Activated B cell treated with CpG ODN at 0.5 μM for 24 hours (primary cell): ENCODE measurements around the gene PCGF5. TPM values are rescaled to one million over a fixed set of nuclear protein-coding genes. Genes with fewer than 3 reads are reported as not detected.

Source experiments
- ATAC-seq: fragments of 200-7000 bp; cut with Tn5 transposase; one replicate; pipeline ENCODE4 v1.10.0; 2021; ENCODE audit warnings: low read depth, mild to moderate bottlenecking, moderate library complexity
- CTCF ChIA-PET: fragments of 350-600 bp; sonication (Branson Sonifier 250); formaldehyde crosslinking; loops from one replicate; lab custom pipeline; 2021; ENCODE audit warnings: antibody characterized with exemption; lab: Charles Lee
- POLR2A ChIA-PET: fragments of 350-600 bp; sonication (Branson Sonifier 250); formaldehyde crosslinking; loops from one replicate; lab custom pipeline; 2021; ENCODE audit warnings: antibody characterized with exemption; lab: Charles Lee
- DNase-seq: peaks from one replicate; pipeline ENCODE4 v3.0.0; 2022
- H3K27ac Mint-ChIP-seq: one replicate; pipeline ENCODE4 v1.8.0; 2020; ENCODE audit warnings: mixed read lengths
- H3K27me3 Mint-ChIP-seq: one replicate; pipeline ENCODE4 v1.8.0; 2021; ENCODE audit warnings: mixed read lengths
- H3K36me3 Mint-ChIP-seq: one replicate; pipeline ENCODE4 v1.8.0; 2021; ENCODE audit warnings: low read depth, mixed read lengths
- H3K4me1 Mint-ChIP-seq: one replicate; pipeline ENCODE4 v1.8.0; 2021; ENCODE audit warnings: mixed read lengths
- H3K4me3 Mint-ChIP-seq: one replicate; pipeline ENCODE4 v1.8.0; 2020; ENCODE audit warnings: mild to moderate bottlenecking, mixed read lengths
- H3K9me3 Mint-ChIP-seq: one replicate; pipeline ENCODE4 v1.8.0; 2020; ENCODE audit warnings: mixed read lengths
- CTCF ChIP-seq: fragments of 200-600 bp; IDR thresholded peaks from one replicate; pipeline ENCODE4 v1.8.0; 2022; ENCODE audit warnings: antibody characterized with exemption, mild to moderate bottlenecking
- intact Hi-C: fragments of 100-400 bp; cut with micrococcal nuclease; formaldehyde crosslinking; loops from one replicate; pipeline ENCODE4 v1.15.1; 2024
- total RNA-seq: library from RNA; stranded (reverse); gene quantifications from 2 replicates; pipeline ENCODE4 v1.2.3, GENCODE V29; 2022

The PCGF5 gene
- total RNA-seq, 1 donor from 2014 or later, result 72.9 TPM

- H3K27me3 Mint-ChIP-seq, result no peaks in the 10 kb centered on the region
- H3K9me3 Mint-ChIP-seq, result no peaks in the 10 kb centered on the region
- ChIA-PET CTCF (interaction anchor here (0.6 to 2.2 kb wide), 5 partner anchors 8 to 98 kb away, joined by 3 to 9 read pairs (median 6); partner anchors contain the start of gene PCGF5), POLR2A (interaction anchor here (0.6 to 3.2 kb wide), 11 partner anchors 10 to 1391 kb away, joined by 3 to 40 read pairs (median 4); partner anchors contain the start of genes PCGF5 and TNKS2)
- DNase-seq (no peak), ATAC-seq (peak; percentile 11)
- H3K27ac Mint-ChIP-seq, result peak overlapping the region; percentile 86
- peaks cover 88% of the 10 kb centered on the region for H3K4me1 Mint-ChIP-seq
- peak overlapping the region; percentile 77 for H3K4me3 Mint-ChIP-seq
- H3K36me3 Mint-ChIP-seq, result peaks cover 16% of the 10 kb centered on the region
- intact Hi-C loops, result loop anchor here (1.0 to 5.0 kb wide), 4 partner anchors 10 to 193 kb away; partner anchors contain the start of gene PCGF5
- TF ChIP-seq CTCF, result no peak
These were observed 19.9 kb upstream of the PCGF5 start for GRCh38 chr10:91200314-91201212.

GRCh38 chr10:91201213-91201996, 19.1 kb upstream of the PCGF5 start:
- Mint-ChIP-seq H3K36me3 (peaks cover 14% of the 10 kb centered on the region), H3K27ac (peak overlapping the region; percentile 86), H3K9me3 (no peaks in the 10 kb centered on the region), H3K4me1 (peaks cover 90% of the 10 kb centered on the region), H3K27me3 (no peaks in the 10 kb centered on the region), H3K4me3 (peak overlapping the region; percentile 77)
- ATAC-seq (peak; percentile 82), DNase-seq (peak; percentile 42)
- intact Hi-C loops, result loop anchor here (1.0 to 5.0 kb wide), 4 partner anchors 9 to 194 kb away; partner anchors contain the start of gene PCGF5
- ChIA-PET CTCF (interaction anchor here (0.7 to 2.2 kb wide), 5 partner anchors 9 to 50 kb away, joined by 3 to 9 read pairs (median 6); partner anchors contain the start of gene PCGF5), POLR2A (interaction anchor here (0.6 to 3.2 kb wide), 13 partner anchors 9 to 1390 kb away, joined by 3 to 40 read pairs (median 4); partner anchors contain the start of genes PCGF5, RPP30 and TNKS2)
- TF ChIP-seq CTCF, result no peak

- TF ChIP-seq CTCF, result no peak
- Mint-ChIP-seq H3K4me3 (no peak overlapping the region), H3K27ac (peak overlapping the region; percentile 5), H3K4me1 (peaks cover 85% of the 10 kb centered on the region), H3K9me3 (no peaks in the 10 kb centered on the region), H3K36me3 (no peaks in the 10 kb centered on the region), H3K27me3 (no peaks in the 10 kb centered on the region)
- ChIA-PET CTCF (no interaction called here), POLR2A (no interaction called here)
- DNase-seq, result no peak
- peak; percentile 50 for ATAC-seq
- intact Hi-C loops, result loop anchor here (1.0 to 2.0 kb wide), 2 partner anchors 9 to 16 kb away; no protein-coding TSS in a partner anchor
These were observed 14.0 kb upstream of the PCGF5 start for GRCh38 chr10:91206427-91206826.

GRCh38 chr10:91206837-91207474, 13.5 kb upstream of the PCGF5 start:
- H3K36me3 Mint-ChIP-seq, result no peaks in the 10 kb centered on the region
- ATAC-seq (no peak), DNase-seq (no peak)
- TF ChIP-seq CTCF, result no peak
- CTCF ChIA-PET, result no interaction called here
- intact Hi-C loops, result loop anchor here (1.0 to 2.0 kb wide), 2 partner anchors 8 to 16 kb away; no protein-coding TSS in a partner anchor
- H3K27ac Mint-ChIP-seq, result peak overlapping the region; percentile 5
- no peak overlapping the region for H3K4me3 Mint-ChIP-seq
- no peaks in the 10 kb centered on the region for H3K27me3 Mint-ChIP-seq
- H3K9me3 Mint-ChIP-seq, result no peaks in the 10 kb centered on the region
- H3K4me1 Mint-ChIP-seq, result peaks cover 85% of the 10 kb centered on the region
- POLR2A ChIA-PET, result no interaction called here
